ENCODE results near the gene SOCS2. TPM values are rescaled to one million over a fixed set of nuclear protein-coding genes. Genes with fewer than 3 reads are reported as not detected.

SOCS2 gene
- total and polyA plus RNA-seq, 10 of the 15 experiments (the other 5 are each of a cell fraction or from before 2014, with no cell fraction given), result 2.6 to 12.0 (median 7.2) TPM

DNA sequence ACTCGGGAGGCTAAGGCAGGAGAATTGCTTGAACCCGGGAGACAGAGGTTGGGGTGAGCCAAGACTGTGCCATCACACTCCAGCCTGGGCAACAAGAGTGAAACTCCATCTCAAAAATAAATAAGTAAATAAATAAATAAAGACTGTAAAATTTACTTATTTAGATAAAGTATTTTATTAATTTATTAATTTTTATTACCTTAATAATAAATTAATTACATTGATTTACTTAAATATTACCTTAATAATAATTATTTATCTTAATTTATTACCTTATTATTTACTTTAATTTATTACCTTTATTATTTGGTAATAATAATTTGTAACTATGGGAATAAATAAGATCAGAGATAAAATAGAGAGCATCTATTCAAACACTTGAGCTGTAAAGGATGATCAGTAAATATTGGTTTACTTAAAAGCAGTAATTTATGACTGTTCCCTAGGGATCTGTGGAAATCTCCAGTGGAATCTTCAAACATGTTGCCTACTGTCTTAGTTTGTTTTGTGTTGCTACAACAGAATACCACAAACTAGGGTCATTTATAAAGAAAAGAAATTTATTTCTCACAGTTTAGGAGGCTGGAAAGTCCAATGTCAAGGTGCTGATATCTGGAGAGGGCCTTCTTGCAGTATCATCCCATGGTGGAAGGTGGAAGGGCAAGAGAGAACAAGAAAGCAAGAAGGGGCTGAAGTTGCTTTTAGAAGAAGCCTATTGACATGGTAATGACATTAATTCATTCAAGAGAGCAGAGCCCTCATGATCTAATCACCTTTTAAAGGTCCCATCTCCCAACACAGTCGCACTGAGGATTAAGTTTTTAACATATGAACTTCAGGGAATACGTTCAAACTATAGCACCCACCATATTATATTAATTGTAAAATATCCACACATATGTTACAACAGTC is 37.1 kb downstream of the SOCS2 start:
- Histone ChIP-seq H3K27me3 (replicated peaks in 1 of 2; ENCODE audit: control insufficient read depth in 2 of 2, insufficient read depth in 2 of 2, low read length in 1 of 2) (no peaks in the 10 kb centered on the region; a peak in 1 of 4 replicates), H3K36me3 (ENCODE audit: control insufficient read depth in 2 of 2, insufficient read depth in 2 of 2, low read length in 1 of 2) (no peaks in the 10 kb centered on the region), H2AFZ (ENCODE audit: control insufficient read depth, low read depth, low read length) (no peak overlapping the region), H3K27ac (ENCODE audit: control insufficient read depth, insufficient read depth) (no peak overlapping the region), H4K20me1 (ENCODE audit: control insufficient read depth, insufficient read depth) (no peaks in the 10 kb centered on the region), H3K9me3 (replicated peaks; ENCODE audit: control insufficient read depth, insufficient read depth, low read length) (no peaks in the 10 kb centered on the region), H3K4me1 (ENCODE audit: control insufficient read depth, insufficient read depth, low read length) (no peaks in the 10 kb centered on the region), H3K79me2 (ENCODE audit: control insufficient read depth, insufficient read depth, low read length) (no peaks in the 10 kb centered on the region), H3K4me3 (no peak overlapping the region), H3K4me2 (ENCODE audit: control insufficient read depth, insufficient read depth) (no peak overlapping the region), H3K9ac (ENCODE audit: control insufficient read depth, insufficient read depth, low read length) (no peak overlapping the region)
- ChIA-PET SMC1A (ENCODE audit: uncharacterized antibody, unreplicated experiment) (no interaction called here), CTCF (no interaction called here), POLR2A (no interaction called here), RAD21 (ENCODE audit: unreplicated experiment) (no interaction called here)
- intact Hi-C loops (cut with micrococcal nuclease; ENCODE audit: unreplicated experiment), result no loop called here
- 59% methylated on average over 4 of the region's 4 CpGs for WGBS (ENCODE audit: insufficient coverage, insufficient replicate concordance, low lambda C conversion rate, missing lambda C conversion rate)
- no TSS peak for BruUV-seq (replicated peaks)
- ATAC-seq (no peak), DNase-seq (ENCODE audit: low read depth, low spot score) (no peak), FAIRE-seq (no peak)
- TF ChIP-seq, protein P1, sequence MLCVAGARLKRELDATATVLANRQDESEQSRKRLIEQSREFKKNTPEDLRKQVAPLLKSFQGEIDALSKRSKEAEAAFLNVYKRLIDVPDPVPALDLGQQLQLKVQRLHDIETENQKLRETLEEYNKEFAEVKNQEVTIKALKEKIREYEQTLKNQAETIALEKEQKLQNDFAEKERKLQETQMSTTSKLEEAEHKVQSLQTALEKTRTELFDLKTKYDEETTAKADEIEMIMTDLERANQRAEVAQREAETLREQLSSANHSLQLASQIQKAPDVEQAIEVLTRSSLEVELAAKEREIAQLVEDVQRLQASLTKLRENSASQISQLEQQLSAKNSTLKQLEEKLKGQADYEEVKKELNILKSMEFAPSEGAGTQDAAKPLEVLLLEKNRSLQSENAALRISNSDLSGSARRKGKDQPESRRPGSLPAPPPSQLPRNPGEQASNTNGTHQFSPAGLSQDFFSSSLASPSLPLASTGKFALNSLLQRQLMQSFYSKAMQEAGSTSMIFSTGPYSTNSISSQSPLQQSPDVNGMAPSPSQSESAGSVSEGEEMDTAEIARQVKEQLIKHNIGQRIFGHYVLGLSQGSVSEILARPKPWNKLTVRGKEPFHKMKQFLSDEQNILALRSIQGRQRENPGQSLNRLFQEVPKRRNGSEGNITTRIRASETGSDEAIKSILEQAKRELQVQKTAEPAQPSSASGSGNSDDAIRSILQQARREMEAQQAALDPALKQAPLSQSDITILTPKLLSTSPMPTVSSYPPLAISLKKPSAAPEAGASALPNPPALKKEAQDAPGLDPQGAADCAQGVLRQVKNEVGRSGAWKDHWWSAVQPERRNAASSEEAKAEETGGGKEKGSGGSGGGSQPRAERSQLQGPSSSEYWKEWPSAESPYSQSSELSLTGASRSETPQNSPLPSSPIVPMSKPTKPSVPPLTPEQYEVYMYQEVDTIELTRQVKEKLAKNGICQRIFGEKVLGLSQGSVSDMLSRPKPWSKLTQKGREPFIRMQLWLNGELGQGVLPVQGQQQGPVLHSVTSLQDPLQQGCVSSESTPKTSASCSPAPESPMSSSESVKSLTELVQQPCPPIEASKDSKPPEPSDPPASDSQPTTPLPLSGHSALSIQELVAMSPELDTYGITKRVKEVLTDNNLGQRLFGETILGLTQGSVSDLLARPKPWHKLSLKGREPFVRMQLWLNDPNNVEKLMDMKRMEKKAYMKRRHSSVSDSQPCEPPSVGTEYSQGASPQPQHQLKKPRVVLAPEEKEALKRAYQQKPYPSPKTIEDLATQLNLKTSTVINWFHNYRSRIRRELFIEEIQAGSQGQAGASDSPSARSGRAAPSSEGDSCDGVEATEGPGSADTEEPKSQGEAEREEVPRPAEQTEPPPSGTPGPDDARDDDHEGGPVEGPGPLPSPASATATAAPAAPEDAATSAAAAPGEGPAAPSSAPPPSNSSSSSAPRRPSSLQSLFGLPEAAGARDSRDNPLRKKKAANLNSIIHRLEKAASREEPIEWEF (IDR thresholded peaks at IDR 0.05; ENCODE audit: insufficient replicate concordance, low read depth, low read length), result no peak
- TF ChIP-seq TBL1XR1 (IDR thresholded peaks at IDR 0.05; ENCODE audit: low read depth, low read length), result no peak
- TF ChIP-seq ASH2L (IDR thresholded peaks at IDR 0.05; ENCODE audit: borderline replicate concordance, low read depth), result no peak
- no peak for TF ChIP-seq BCL11A (IDR thresholded peaks at IDR 0.05; ENCODE audit: low read depth, low read length)
- in situ Hi-C loops (cut with MboI), result no loop called here

All from GM12878 (cell line).